Immature natural killer cell (primary cell): ENCODE results near the gene BANF2. TPM values are rescaled to one million over a fixed set of nuclear protein-coding genes. Genes with fewer than 3 reads are reported as not detected.
"Not testable (repeated sequence)": the region's sequence is repeated elsewhere in the genome, so short reads cannot be mapped to it uniquely, and the experiment has no call there.

Source experiments
- DNase-seq, 3 donors: peaks; one replicate each; pipeline ENCODE4 v3.0.0; 2022; ENCODE audit warnings: mixed read lengths in 1 of 3
- H3K27ac Mint-ChIP-seq, 6 donors: one replicate each; pipeline ENCODE4 v1.8.0; 2020; ENCODE audit warnings: mixed read lengths in 6 of 6, mild to moderate bottlenecking in 5 of 6, inconsistent platforms in 4 of 6, moderate library complexity in 3 of 6
- H3K27me3 Mint-ChIP-seq, 3 donors: one replicate each; pipeline ENCODE4 v1.8.0; 2020 to 2021; ENCODE audit warnings: low read depth in 3 of 3, mild to moderate bottlenecking in 3 of 3, mixed read lengths in 3 of 3, moderate library complexity in 3 of 3, inconsistent platforms in 1 of 3
- H3K36me3 Mint-ChIP-seq, 3 donors: one replicate each; pipeline ENCODE4 v1.8.0; 2020; ENCODE audit warnings: mixed read lengths in 3 of 3, inconsistent platforms in 2 of 3, mild to moderate bottlenecking in 2 of 3
- H3K4me1 Mint-ChIP-seq, 2 donors: one replicate each; pipeline ENCODE4 v1.8.0; 2020; ENCODE audit warnings: inconsistent platforms in 2 of 2, mild to moderate bottlenecking in 2 of 2, mixed read lengths in 2 of 2, moderate library complexity in 1 of 2
- H3K4me3 Mint-ChIP-seq, 5 donors: one replicate each; pipeline ENCODE4 v1.8.0; 2020; ENCODE audit warnings: mild to moderate bottlenecking in 5 of 5, mixed read lengths in 5 of 5, inconsistent platforms in 3 of 5, moderate library complexity in 3 of 5
- H3K9me3 Mint-ChIP-seq, 6 donors: one replicate each; pipeline ENCODE4 v1.8.0; 2020; ENCODE audit warnings: mild to moderate bottlenecking in 6 of 6, mixed read lengths in 6 of 6, inconsistent platforms in 4 of 6, moderate library complexity in 3 of 6
- polyA plus RNA-seq, 3 donors: library from polyadenylated mRNA; unstranded; fragments of 300-500 nt; fragmentation: Illumina TruSeq; gene quantifications; one replicate each; pipeline ENCODE4 v1.2.3, GENCODE V29; 2021

The BANF2 gene
- polyA plus RNA-seq, 3 donors from 2014 or later = not detected

GRCh38 chr20:17658648-17658993, 41.1 kb upstream of the BANF2 start:
- peaks cover 54 to 72% of the 10 kb centered on the region in 2 donors for H3K4me1 Mint-ChIP-seq
- H3K27ac Mint-ChIP-seq = peak overlapping the region in 4 of 6 donors; percentile 8 to 63 (median 26)
- peaks cover 0 to 6% (median 3%) of the 10 kb centered on the region in 3 donors for H3K27me3 Mint-ChIP-seq
- no peak for DNase-seq
- H3K4me3 Mint-ChIP-seq = no peak overlapping the region
- no peaks in the 10 kb centered on the region for H3K9me3 Mint-ChIP-seq
- H3K36me3 Mint-ChIP-seq = peaks cover 28 to 30% (median 28%) of the 10 kb centered on the region in 3 donors

- DNase-seq, H3K27me3 Mint-ChIP-seq, H3K4me3 Mint-ChIP-seq, H3K27ac Mint-ChIP-seq, H3K9me3 Mint-ChIP-seq: not testable (repeated sequence)
- Mint-ChIP-seq H3K36me3 (peaks cover 25 to 30% (median 28%) of the 10 kb centered on the region in 3 donors), H3K4me1 (peaks cover 62 to 80% of the 10 kb centered on the region in 2 donors)
Measured at GRCh38 chr20:17659344-17659743, 40.4 kb upstream of the BANF2 start.

- H3K36me3 Mint-ChIP-seq = peaks cover 25 to 30% (median 28%) of the 10 kb centered on the region in 3 donors
Measured at GRCh38 chr20:17659801-17660200, 40.0 kb upstream of the BANF2 start.

GRCh38 chr20:17660667-17661066, 39.1 kb upstream of the BANF2 start:
- no peaks in the 10 kb centered on the region for H3K9me3 Mint-ChIP-seq
- H3K4me1 Mint-ChIP-seq = peaks cover 69 to 82% of the 10 kb centered on the region in 2 donors
- H3K4me3 Mint-ChIP-seq = peak overlapping the region in 1 of 5 donors; percentile 45
- no peak for DNase-seq
- peaks cover 0 to 3% (median 3%) of the 10 kb centered on the region in 3 donors for H3K27me3 Mint-ChIP-seq
- peak overlapping the region in 3 of 6 donors; percentile 12 to 85 (median 57) for H3K27ac Mint-ChIP-seq
- H3K36me3 Mint-ChIP-seq = peaks cover 25 to 30% (median 28%) of the 10 kb centered on the region in 3 donors

More at GRCh38 chr20:17659801-17660200, 40.0 kb upstream of the BANF2 start:
- H3K4me3 Mint-ChIP-seq = no peak overlapping the region
- DNase-seq = no peak
- H3K4me1 Mint-ChIP-seq = peaks cover 66 to 81% of the 10 kb centered on the region in 2 donors
- H3K27me3 Mint-ChIP-seq = peaks cover 0 to 3% (median 3%) of the 10 kb centered on the region in 3 donors
- peak overlapping the region in 1 of 6 donors; percentile 57 for H3K27ac Mint-ChIP-seq
- H3K9me3 Mint-ChIP-seq = no peaks in the 10 kb centered on the region

- peaks cover 74 to 85% of the 10 kb centered on the region in 2 donors for H3K4me1 Mint-ChIP-seq
- H3K36me3 Mint-ChIP-seq = peaks cover 25 to 28% (median 28%) of the 10 kb centered on the region in 3 donors
- no peak for DNase-seq
- H3K9me3 Mint-ChIP-seq = no peaks in the 10 kb centered on the region
- H3K4me3 Mint-ChIP-seq = peak overlapping the region in 3 of 5 donors; percentile 62 to 83 (median 66)
- peak overlapping the region in 4 of 6 donors; percentile 12 to 90 (median 73) for H3K27ac Mint-ChIP-seq
- peaks cover 0 to 3% (median 3%) of the 10 kb centered on the region in 3 donors for H3K27me3 Mint-ChIP-seq
Measured at GRCh38 chr20:17661121-17661744, 38.5 kb upstream of the BANF2 start.

- H3K9me3 Mint-ChIP-seq = no peaks in the 10 kb centered on the region
- H3K36me3 Mint-ChIP-seq = peaks cover 21 to 22% (median 21%) of the 10 kb centered on the region in 3 donors
- peak in 1 of 3 donors; percentile 14 for DNase-seq
- peaks cover 73 to 85% of the 10 kb centered on the region in 2 donors for H3K4me1 Mint-ChIP-seq
- peak overlapping the region; percentile 74 to 92 (median 90) for H3K27ac Mint-ChIP-seq
- peaks cover 0 to 3% (median 3%) of the 10 kb centered on the region in 3 donors for H3K27me3 Mint-ChIP-seq
- peak overlapping the region; percentile 67 to 83 (median 77) for H3K4me3 Mint-ChIP-seq
Measured at GRCh38 chr20:17662333-17663039, 37.3 kb upstream of the BANF2 start.

GRCh38 chr20:17663040-17663399, 36.7 kb upstream of the BANF2 start:
- Mint-ChIP-seq H3K4me1 (peaks cover 67 to 88% of the 10 kb centered on the region in 2 donors), H3K27me3 (peaks cover 0 to 3% (median 3%) of the 10 kb centered on the region in 3 donors), H3K4me3 (peak overlapping the region in 4 of 5 donors; percentile 29 to 78 (median 75)), H3K27ac (peak overlapping the region in 5 of 6 donors; percentile 3 to 90 (median 83)), H3K36me3 (peaks cover 16% of the 10 kb centered on the region in 3 donors), H3K9me3 (no peaks in the 10 kb centered on the region)
- no peak for DNase-seq

- Mint-ChIP-seq H3K4me3 (peak overlapping the region in 3 of 5 donors; percentile 66 to 78 (median 77)), H3K27me3 (peaks cover 0 to 3% (median 3%) of the 10 kb centered on the region in 3 donors), H3K9me3 (no peaks in the 10 kb centered on the region), H3K27ac (peak overlapping the region; percentile 8 to 84 (median 80)), H3K36me3 (peaks cover 11 to 12% (median 12%) of the 10 kb centered on the region in 3 donors), H3K4me1 (peaks cover 66 to 88% of the 10 kb centered on the region in 2 donors)
- DNase-seq = no peak
Measured at GRCh38 chr20:17663486-17663885, 36.3 kb upstream of the BANF2 start.

- Mint-ChIP-seq H3K27ac (peak overlapping the region; percentile 51 to 84 (median 82)), H3K4me1 (peaks cover 66 to 93% of the 10 kb centered on the region in 2 donors), H3K27me3 (peaks cover 0 to 3% (median 3%) of the 10 kb centered on the region in 3 donors), H3K9me3 (no peaks in the 10 kb centered on the region), H3K4me3 (peak overlapping the region; percentile 51 to 78 (median 66)), H3K36me3 (peaks cover 7 to 8% (median 7%) of the 10 kb centered on the region in 3 donors)
- peak in 2 of 3 donors; percentile 13 to 25 for DNase-seq
Measured at GRCh38 chr20:17664025-17664633, 35.6 kb upstream of the BANF2 start.

- Mint-ChIP-seq H3K9me3 (no peaks in the 10 kb centered on the region), H3K36me3 (peaks cover 0 to 2% (median 0%) of the 10 kb centered on the region in 3 donors), H3K27ac (peak overlapping the region in 5 of 6 donors; percentile 22 to 80 (median 69)), H3K4me1 (peaks cover 59 to 92% of the 10 kb centered on the region in 2 donors), H3K27me3 (peaks cover 0 to 3% (median 3%) of the 10 kb centered on the region in 3 donors), H3K4me3 (peak overlapping the region in 3 of 5 donors; percentile 24 to 35 (median 33))
- DNase-seq = no peak
Measured at GRCh38 chr20:17665756-17666155, 34.0 kb upstream of the BANF2 start.

- Mint-ChIP-seq H3K4me1 (peaks cover 52 to 92% of the 10 kb centered on the region in 2 donors), H3K4me3 (no peak overlapping the region)
Measured at GRCh38 chr20:17666481-17666880, 33.3 kb upstream of the BANF2 start.

GRCh38 chr20:17667445-17667844, 32.3 kb upstream of the BANF2 start:
- Mint-ChIP-seq H3K9me3 (no peaks in the 10 kb centered on the region), H3K4me3 (no peak overlapping the region), H3K4me1 (peaks cover 43 to 87% of the 10 kb centered on the region in 2 donors), H3K36me3 (no peaks in the 10 kb centered on the region), H3K27me3 (peaks cover under 1 to 3% (median under 1%) of the 10 kb centered on the region in 3 donors), H3K27ac (peak overlapping the region in 2 of 6 donors; percentile 1 to 77)
- DNase-seq = no peak

More at GRCh38 chr20:17666481-17666880, 33.3 kb upstream of the BANF2 start:
- Mint-ChIP-seq H3K9me3 (no peaks in the 10 kb centered on the region), H3K27ac (peak overlapping the region in 3 of 6 donors; percentile 6 to 77 (median 47)), H3K36me3 (no peaks in the 10 kb centered on the region), H3K27me3 (peaks cover 3% of the 10 kb centered on the region in 3 donors)
- no peak for DNase-seq

GRCh38 chr20:17668432-17668831, 31.3 kb upstream of the BANF2 start:
- Mint-ChIP-seq H3K9me3 (no peaks in the 10 kb centered on the region), H3K4me1 (peaks cover 37 to 86% of the 10 kb centered on the region in 2 donors), H3K4me3 (no peak overlapping the region), H3K27me3 (peaks cover 0 to 3% (median 0%) of the 10 kb centered on the region in 3 donors), H3K27ac (peak overlapping the region in 2 of 6 donors; percentile 24 to 42), H3K36me3 (no peaks in the 10 kb centered on the region)
- no peak for DNase-seq
